DND-41 (cell line): ENCODE measurements around the gene DLGAP4.

Source experiments
- ATAC-seq: fragments of 200-7000 bp; cut with Tn5 transposase; 3 replicates; pipeline ENCODE4 v1.9.1; 2021; ENCODE audit warnings: low read depth; ENCODE audit not compliant: insufficient read depth
- DNase-seq: peaks from one replicate; pipeline ENCODE4 v3.0.0-alpha.2; 2020
- H2AFZ ChIP-seq: 2 replicates; pipeline ENCODE4 v1.6.0; 2012; ENCODE audit warnings: low read depth, low read length
- H3K27ac ChIP-seq: 2 replicates; pipeline ENCODE4 v1.5.1; 2012; ENCODE audit warnings: low read length, inconsistent platforms
- H3K27me3 ChIP-seq: fragments of 200-600 bp; sonication (generic); 2 replicates; pipeline ENCODE4 v1.6.0; 2012; ENCODE audit warnings: low read length, mild to moderate bottlenecking, inconsistent platforms; ENCODE audit not compliant: insufficient read depth, poor library complexity
- H3K36me3 ChIP-seq: 2 replicates; pipeline ENCODE4 v1.5.1; 2012; ENCODE audit warnings: low read length, inconsistent platforms; ENCODE audit not compliant: insufficient read depth
- H3K4me1 ChIP-seq: 2 replicates; pipeline ENCODE4 v1.5.1; 2012; ENCODE audit warnings: mild to moderate bottlenecking, low read length; ENCODE audit not compliant: insufficient read depth
- H3K4me2 ChIP-seq: 2 replicates; pipeline ENCODE4 v1.6.0; 2012; ENCODE audit warnings: mild to moderate bottlenecking, moderate library complexity, low read length, inconsistent platforms; ENCODE audit not compliant: insufficient read depth
- H3K4me3 ChIP-seq, 2 experiments: fragments of 200-600 bp in 1 of 2; shearing (Covaris generic) in 1 of 2; 2 replicates each; pipeline ENCODE4 v1.5.1; 2012 to 2016; ENCODE audit warnings: inconsistent platforms in 2 of 2, low read length in 2 of 2, mild to moderate bottlenecking in 2 of 2, low read depth in 1 of 2, moderate library complexity in 1 of 2
- H3K79me2 ChIP-seq: 2 replicates; pipeline ENCODE4 v1.6.0; 2012; ENCODE audit warnings: low read length, inconsistent platforms; ENCODE audit not compliant: insufficient read depth
- H3K9ac ChIP-seq: 2 replicates; pipeline ENCODE4 v1.6.0; 2012; ENCODE audit warnings: low read depth, mild to moderate bottlenecking, inconsistent platforms, low read length, moderate library complexity
- H3K9me3 ChIP-seq: 2 replicates; pipeline ENCODE4 v1.5.1; 2012; ENCODE audit warnings: low read length, moderate library complexity, mild to moderate bottlenecking, inconsistent platforms; ENCODE audit not compliant: insufficient read depth, severe bottlenecking
- H4K20me1 ChIP-seq: 2 replicates; pipeline ENCODE4 v1.6.0; 2012; ENCODE audit warnings: low read length; ENCODE audit not compliant: insufficient read depth
- EZH2 ChIP-seq: IDR thresholded peaks from 3 replicates; pipeline ENCODE4 v1.6.1; 2012; ENCODE audit warnings: borderline replicate concordance, low read depth, mild to moderate bottlenecking, moderate library complexity, low read length, inconsistent platforms; ENCODE audit not compliant: severe bottlenecking
- TF ChIP-seq, protein P1 (sequence below): IDR thresholded peaks from 2 replicates; pipeline ENCODE4 v1.5.1; 2012; ENCODE audit warnings: borderline replicate concordance, low read length, moderate library complexity, mild to moderate bottlenecking; ENCODE audit not compliant: poor library complexity, severe bottlenecking; ENCODE audit errors: extremely low read depth

DLGAP4 gene

DNA sequence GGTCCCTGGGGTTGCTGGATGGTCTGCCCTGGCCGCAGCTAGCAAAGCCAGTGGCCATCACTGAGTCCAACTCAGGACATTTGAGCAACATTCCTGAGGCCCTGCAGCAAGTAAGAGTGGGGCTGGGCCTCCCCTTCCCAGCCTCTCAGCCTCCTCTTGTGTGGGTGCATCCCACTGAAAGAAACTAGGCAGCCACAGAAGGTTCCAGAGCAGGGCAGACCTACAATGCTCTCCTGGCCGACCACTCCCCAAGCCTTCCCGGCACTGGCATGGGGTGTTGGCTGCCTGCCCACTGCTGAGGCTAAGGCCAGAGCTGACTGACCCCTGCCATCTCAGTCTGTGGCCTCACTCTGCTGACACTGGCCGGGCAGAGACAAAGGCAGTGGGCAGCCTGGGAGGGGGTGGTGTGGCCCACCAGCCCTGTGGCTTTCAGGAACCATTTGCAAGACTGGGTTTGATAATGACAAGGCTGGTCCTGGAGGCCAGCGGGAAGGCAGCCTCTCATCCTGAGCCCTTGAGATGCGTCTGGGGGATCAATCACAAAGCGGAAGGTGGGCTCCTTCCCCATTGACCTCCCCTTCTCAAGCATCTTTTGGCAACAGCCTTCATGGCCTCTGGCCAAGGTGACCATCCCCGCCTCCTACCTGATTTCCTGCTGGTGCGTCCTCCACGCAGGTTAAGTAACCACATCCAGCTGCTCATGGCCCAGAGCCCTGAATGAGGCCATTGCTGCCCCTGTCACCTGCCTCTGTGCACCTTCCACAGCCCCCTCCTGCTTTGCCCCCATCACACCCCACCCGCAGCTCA is 9.6 kb downstream of the DLGAP4 start:
- Histone ChIP-seq H3K4me1 (no peaks in the 10 kb centered on the region), H3K9ac (no peak overlapping the region), H2AFZ (no peak overlapping the region), H3K4me3 (no peak overlapping the region), H3K36me3 (no peaks in the 10 kb centered on the region), H3K27ac (no peak overlapping the region), H3K4me2 (no peak overlapping the region), H3K27me3 (peaks cover 3% of the 10 kb centered on the region), H3K79me2 (no peaks in the 10 kb centered on the region), H3K9me3 (no peaks in the 10 kb centered on the region), H4K20me1 (peaks cover 18% of the 10 kb centered on the region)
- TF ChIP-seq EZH2: no peak
- TF ChIP-seq, protein P1, sequence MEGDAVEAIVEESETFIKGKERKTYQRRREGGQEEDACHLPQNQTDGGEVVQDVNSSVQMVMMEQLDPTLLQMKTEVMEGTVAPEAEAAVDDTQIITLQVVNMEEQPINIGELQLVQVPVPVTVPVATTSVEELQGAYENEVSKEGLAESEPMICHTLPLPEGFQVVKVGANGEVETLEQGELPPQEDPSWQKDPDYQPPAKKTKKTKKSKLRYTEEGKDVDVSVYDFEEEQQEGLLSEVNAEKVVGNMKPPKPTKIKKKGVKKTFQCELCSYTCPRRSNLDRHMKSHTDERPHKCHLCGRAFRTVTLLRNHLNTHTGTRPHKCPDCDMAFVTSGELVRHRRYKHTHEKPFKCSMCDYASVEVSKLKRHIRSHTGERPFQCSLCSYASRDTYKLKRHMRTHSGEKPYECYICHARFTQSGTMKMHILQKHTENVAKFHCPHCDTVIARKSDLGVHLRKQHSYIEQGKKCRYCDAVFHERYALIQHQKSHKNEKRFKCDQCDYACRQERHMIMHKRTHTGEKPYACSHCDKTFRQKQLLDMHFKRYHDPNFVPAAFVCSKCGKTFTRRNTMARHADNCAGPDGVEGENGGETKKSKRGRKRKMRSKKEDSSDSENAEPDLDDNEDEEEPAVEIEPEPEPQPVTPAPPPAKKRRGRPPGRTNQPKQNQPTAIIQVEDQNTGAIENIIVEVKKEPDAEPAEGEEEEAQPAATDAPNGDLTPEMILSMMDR: no peak
- no peak for DNase-seq
- ATAC-seq: no peak

DNA sequence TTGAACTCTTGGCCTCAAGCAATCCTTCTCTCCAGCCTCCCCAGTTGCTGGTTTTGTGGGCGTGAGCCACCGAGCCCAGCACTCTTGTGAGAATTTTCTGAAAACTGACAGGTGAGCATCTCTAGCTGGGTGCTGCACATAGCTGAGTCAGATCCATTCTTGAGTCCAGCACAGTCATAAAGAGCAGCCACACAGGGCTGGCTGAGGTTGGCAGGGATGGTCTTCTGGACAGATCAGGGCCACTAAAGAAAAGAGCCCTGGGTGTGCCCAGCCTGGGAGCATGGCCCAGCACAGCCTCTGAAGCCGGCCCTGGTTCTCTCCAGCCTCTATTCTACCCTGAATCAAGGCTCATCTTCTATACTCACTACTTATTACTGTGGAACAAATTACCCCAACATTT is 11.5 kb downstream of the DLGAP4 start:
- no peaks in the 10 kb centered on the region for H3K9me3 ChIP-seq
- peaks cover 21% of the 10 kb centered on the region for H4K20me1 ChIP-seq
- no peak overlapping the region for H3K4me2 ChIP-seq
- no peak overlapping the region for H2AFZ ChIP-seq
- ATAC-seq: no peak
- DNase-seq: no peak
- no peak overlapping the region for H3K4me3 ChIP-seq
- no peaks in the 10 kb centered on the region for H3K4me1 ChIP-seq
- no peak overlapping the region for H3K9ac ChIP-seq
- no peaks in the 10 kb centered on the region for H3K36me3 ChIP-seq
- H3K27me3 ChIP-seq: peaks cover 10% of the 10 kb centered on the region
- H3K27ac ChIP-seq: no peak overlapping the region
- TF ChIP-seq EZH2: no peak
- TF ChIP-seq, protein P1: no peak
- no peaks in the 10 kb centered on the region for H3K79me2 ChIP-seq

- no peaks in the 10 kb centered on the region for H3K36me3 ChIP-seq
- peaks cover 10% of the 10 kb centered on the region for H3K27me3 ChIP-seq
- no peak overlapping the region for H3K9ac ChIP-seq
- DNase-seq (no peak), ATAC-seq (no peak)
- TF ChIP-seq EZH2: no peak
- TF ChIP-seq, protein P1: no peak
- H3K27ac ChIP-seq: no peak overlapping the region
- peaks cover 21% of the 10 kb centered on the region for H4K20me1 ChIP-seq
- H3K4me2 ChIP-seq: no peak overlapping the region
- H3K9me3 ChIP-seq: no peaks in the 10 kb centered on the region
- no peaks in the 10 kb centered on the region for H3K79me2 ChIP-seq
- H2AFZ ChIP-seq: no peak overlapping the region
- no peak overlapping the region for H3K4me3 ChIP-seq
- no peaks in the 10 kb centered on the region for H3K4me1 ChIP-seq
Observed at GRCh38 chr20:36318166-36318565, 12.0 kb downstream of the DLGAP4 start.
